Esophagus squamous epithelium (tissue), 5 donors: ENCODE results near the gene TBC1D32. TPM values are rescaled to one million over a fixed set of nuclear protein-coding genes. Genes with fewer than 3 reads are reported as not detected.
A peak's percentile ranks its signal among the peaks of the same experiment; 100 is the strongest.
"Not testable (repeated sequence)": the region's sequence is repeated elsewhere in the genome, so short reads cannot be mapped to it uniquely, and the experiment has no call there.

Experiments used
- DNase-seq: peaks from one replicate; lab custom pipeline; 2025; lab: John Stamatoyannopoulos, UW
- H3K27ac ChIP-seq, 4 donors: fragments of 200-600 bp; sonication (generic); one replicate each; pipeline ENCODE4 v1.5.1; 2016 to 2019; ENCODE audit warnings: mild to moderate bottlenecking in 1 of 4
- H3K27me3 ChIP-seq, 4 donors: fragments of 200-600 bp; sonication (generic); 1 replicate in 3 of 4; 2 replicates in 1 of 4; pipeline versions ENCODE4 v1.5.1 to v1.6.0; 2017 to 2021; ENCODE audit warnings: antibody characterized with exemption in 1 of 4
- H3K36me3 ChIP-seq, 3 donors: fragments of 200-600 bp; sonication (generic); one replicate each; pipeline ENCODE4 v1.5.1; 2016 to 2019
- H3K4me1 ChIP-seq, 3 donors: fragments of 200-600 bp; sonication (generic); one replicate each; pipeline ENCODE4 v1.5.1; 2017 to 2019
- H3K4me3 ChIP-seq, 4 donors: fragments of 200-600 bp; sonication (generic); 1 replicate in 3 of 4; 2 replicates in 1 of 4; pipeline ENCODE4 v1.5.1; 2016 to 2019; ENCODE audit warnings: mild to moderate bottlenecking in 2 of 4, moderate library complexity in 1 of 4
- H3K9me3 ChIP-seq, 3 donors: fragments of 200-600 bp; sonication (generic); one replicate each; pipeline ENCODE4 v1.5.1; 2016 to 2019
- POLR2A ChIP-seq, 4 donors: fragments of 450-650 bp; IDR thresholded peaks; one replicate each; pipeline ENCODE4 v1.6.1; 2017; ENCODE audit warnings: antibody characterized with exemption in 4 of 4, mild to moderate bottlenecking in 4 of 4, moderate library complexity in 3 of 4
- WGBS, 2 donors: methylation state at CpG; one replicate each; pipeline ENCODE4 v1.1.5; 2018; 5-methylcytosine and 5-hydroxymethylcytosine counted together
- intact Hi-C: fragments of 100-400 bp; cut with DNase I; formaldehyde crosslinking; loops from one replicate; pipeline ENCODE4 v1.15.0; 2022
- total RNA-seq, 4 donors: library from RNA; depleted of rRNA; stranded (reverse); fragments of >200 nt; gene quantifications; one replicate each; pipeline ENCODE4 v1.1.0, GENCODE V29; 2016
- TF ChIP-seq, protein P1 (sequence below), 6 experiments: fragments of 450-650 bp in 4 of 6; fragments of 200-600 bp in 2 of 6; sonication (generic) in 2 of 6; IDR thresholded peaks; one replicate each; pipeline ENCODE4 v1.5.1; 2016 to 2019; ENCODE audit warnings: antibody characterized with exemption in 6 of 6, mild to moderate bottlenecking in 4 of 6, moderate library complexity in 4 of 6
- donor health status: DM: yes; HTN: yes; CAD: no.

The TBC1D32 gene
- total RNA-seq, 4 donors from 2014 or later: 2.2 to 6.5 (median 3.8) TPM

DNA sequence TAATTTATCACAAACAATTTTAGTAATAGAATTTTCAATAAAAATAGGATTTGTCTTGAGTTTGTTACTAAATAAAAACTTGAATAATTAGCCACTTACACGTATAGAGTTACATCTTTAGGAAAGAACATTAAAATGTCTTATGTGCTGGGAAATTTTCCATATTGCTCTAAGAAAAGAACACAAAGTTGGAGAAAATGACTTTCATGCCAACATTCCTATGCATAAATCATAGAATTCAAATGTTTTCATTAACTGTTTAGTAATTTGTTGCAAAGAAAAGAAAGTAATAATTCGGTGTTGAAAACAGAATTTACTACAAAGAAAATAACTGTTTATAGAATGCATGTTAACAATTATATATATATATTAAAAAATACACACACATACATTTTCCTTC, 4.7 kb upstream of the TBC1D32 start:
- WGBS, 2 donors: 53 to 56% methylated on average over 2 of the region's 2 CpGs
- Histone ChIP-seq H3K27me3 (no peaks in the 10 kb centered on the region), H3K4me1 (peaks cover 0 to 11% (median 0%) of the 10 kb centered on the region in 3 donors), H3K9me3 (no peaks in the 10 kb centered on the region), H3K4me3 (no peak overlapping the region), H3K36me3 (no peaks in the 10 kb centered on the region), H3K27ac (no peak overlapping the region)
- DNase-seq: no peak
- no peak for TF ChIP-seq POLR2A (IDR thresholded peaks at IDR 0.05)
- TF ChIP-seq, protein P1, sequence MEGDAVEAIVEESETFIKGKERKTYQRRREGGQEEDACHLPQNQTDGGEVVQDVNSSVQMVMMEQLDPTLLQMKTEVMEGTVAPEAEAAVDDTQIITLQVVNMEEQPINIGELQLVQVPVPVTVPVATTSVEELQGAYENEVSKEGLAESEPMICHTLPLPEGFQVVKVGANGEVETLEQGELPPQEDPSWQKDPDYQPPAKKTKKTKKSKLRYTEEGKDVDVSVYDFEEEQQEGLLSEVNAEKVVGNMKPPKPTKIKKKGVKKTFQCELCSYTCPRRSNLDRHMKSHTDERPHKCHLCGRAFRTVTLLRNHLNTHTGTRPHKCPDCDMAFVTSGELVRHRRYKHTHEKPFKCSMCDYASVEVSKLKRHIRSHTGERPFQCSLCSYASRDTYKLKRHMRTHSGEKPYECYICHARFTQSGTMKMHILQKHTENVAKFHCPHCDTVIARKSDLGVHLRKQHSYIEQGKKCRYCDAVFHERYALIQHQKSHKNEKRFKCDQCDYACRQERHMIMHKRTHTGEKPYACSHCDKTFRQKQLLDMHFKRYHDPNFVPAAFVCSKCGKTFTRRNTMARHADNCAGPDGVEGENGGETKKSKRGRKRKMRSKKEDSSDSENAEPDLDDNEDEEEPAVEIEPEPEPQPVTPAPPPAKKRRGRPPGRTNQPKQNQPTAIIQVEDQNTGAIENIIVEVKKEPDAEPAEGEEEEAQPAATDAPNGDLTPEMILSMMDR (IDR thresholded peaks at IDR 0.05): no peak
- intact Hi-C loops: no loop called here

DNA sequence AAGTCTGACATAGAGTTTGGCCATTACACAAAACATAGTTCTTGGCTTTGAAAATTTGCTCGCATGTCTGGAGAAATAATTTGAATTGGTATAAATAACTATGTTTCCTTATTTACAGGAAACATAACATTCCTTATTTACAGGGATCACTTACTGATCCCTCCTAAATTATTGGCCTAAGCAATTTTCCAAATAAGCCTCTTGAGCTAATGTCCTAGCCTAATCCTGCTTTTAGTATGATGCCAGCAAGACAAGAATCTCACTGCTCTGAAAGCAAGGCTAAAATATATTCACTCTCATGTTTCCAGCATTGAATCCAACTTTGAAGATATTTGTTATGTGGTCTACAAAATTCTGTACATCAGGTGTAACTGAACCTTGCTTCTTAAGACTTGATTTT, 4.1 kb upstream of the TBC1D32 start:
- Histone ChIP-seq H3K36me3 (no peaks in the 10 kb centered on the region), H3K27me3 (no peaks in the 10 kb centered on the region), H3K4me3 (no peak overlapping the region), H3K27ac (no peak overlapping the region), H3K4me1 (peaks cover 0 to 17% (median 0%) of the 10 kb centered on the region in 3 donors), H3K9me3 (no peaks in the 10 kb centered on the region)
- 70 to 78% methylated on average over 1 of the region's 1 CpG for WGBS, 2 donors
- intact Hi-C loops: no loop called here
- TF ChIP-seq, protein P1 (IDR thresholded peaks at IDR 0.05): no peak
- TF ChIP-seq POLR2A (IDR thresholded peaks at IDR 0.05): no peak
- no peak for DNase-seq

DNA sequence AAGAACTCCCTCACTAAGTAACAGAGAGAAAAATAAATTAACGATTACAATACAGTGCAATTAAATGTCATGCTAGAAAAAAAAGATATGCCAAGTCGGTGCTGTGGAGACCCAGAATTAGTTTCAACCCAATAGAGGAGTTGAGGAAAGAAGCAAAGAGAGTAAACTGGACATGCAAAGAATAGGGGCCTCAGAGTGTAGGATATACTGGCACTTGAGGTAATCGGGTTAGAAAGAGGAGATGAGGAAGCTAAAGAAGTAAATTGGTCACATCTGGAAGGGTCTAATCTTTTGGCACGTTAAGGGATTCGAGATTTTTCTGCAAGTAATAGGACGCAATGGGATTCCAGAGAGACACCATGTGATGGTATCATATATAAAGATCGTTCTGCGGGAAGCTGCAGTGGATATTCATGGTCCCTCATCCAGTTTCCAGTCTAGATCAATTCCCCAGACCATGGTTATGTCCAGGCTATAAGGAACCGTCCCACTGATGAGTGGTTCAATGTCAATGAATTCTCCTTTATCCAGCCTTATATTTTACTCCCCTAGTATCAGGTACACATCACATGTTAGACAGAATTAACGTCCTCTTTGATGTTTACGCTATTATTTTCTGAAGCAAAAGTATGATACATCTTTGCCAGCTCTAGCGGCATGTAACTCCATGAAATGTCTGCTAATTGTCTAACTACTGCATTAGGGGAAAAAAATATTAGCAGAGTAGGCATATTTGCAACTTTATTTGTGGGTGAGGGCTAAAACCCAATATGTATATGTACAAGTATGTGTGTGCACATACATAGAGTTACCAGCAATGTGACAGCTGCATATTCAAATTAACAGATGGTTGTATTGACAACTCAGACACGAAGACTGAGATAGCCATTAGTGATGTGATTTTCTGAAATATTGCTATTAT, 1.1 kb upstream of the TBC1D32 start:
- intact Hi-C loops: no loop called here
- no peaks in the 10 kb centered on the region for H3K36me3 ChIP-seq
- DNase-seq: no peak
- H3K27ac ChIP-seq: peak overlapping the region; percentile 96 to 99 (median 96)
- 64 to 65% methylated on average over 13 of the region's 13 CpGs for WGBS, 2 donors
- H3K4me3 ChIP-seq: peak overlapping the region; percentile 63 to 87 (median 80)
- H3K4me1 ChIP-seq: peaks cover 0 to 18% (median 0%) of the 10 kb centered on the region in 3 donors
- H3K27me3 ChIP-seq: no peaks in the 10 kb centered on the region
- TF ChIP-seq POLR2A (IDR thresholded peaks at IDR 0.05): no peak
- TF ChIP-seq, protein P1 (IDR thresholded peaks at IDR 0.05): no peak
- H3K9me3 ChIP-seq: no peaks in the 10 kb centered on the region

DNA sequence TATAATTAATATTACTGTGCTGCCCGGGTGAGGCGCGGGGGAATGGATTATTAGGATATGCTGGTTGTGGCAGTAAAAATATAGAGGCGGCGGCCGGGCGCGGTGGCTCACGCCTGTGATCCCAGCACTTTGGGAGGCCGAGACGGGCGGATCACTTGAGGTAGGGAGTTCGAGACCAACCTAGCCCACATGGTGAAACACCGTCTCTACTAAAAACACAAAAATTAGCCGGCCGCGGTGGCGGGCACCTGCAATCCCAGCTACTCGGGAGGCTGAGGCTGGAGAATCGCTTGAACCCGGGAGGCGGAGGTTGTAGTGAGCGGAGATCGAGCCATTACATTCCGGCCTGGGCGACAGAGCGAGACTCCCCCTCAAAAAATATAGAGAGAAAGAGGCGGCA, 586 bp downstream of the TBC1D32 start:
- Histone ChIP-seq H3K4me1 (peaks cover 0 to 18% (median 0%) of the 10 kb centered on the region in 3 donors), H3K27ac (peak overlapping the region in 3 of 4 donors; percentile 96 to 99 (median 96)), H3K4me3 (peak overlapping the region; percentile 63 to 87 (median 80))
- H3K27me3 ChIP-seq, DNase-seq, H3K9me3 ChIP-seq, H3K36me3 ChIP-seq, intact Hi-C loops: not testable (repeated sequence)
- 91% methylated on average over 17 to 28 of the region's 28 CpGs for WGBS, 2 donors

DNA sequence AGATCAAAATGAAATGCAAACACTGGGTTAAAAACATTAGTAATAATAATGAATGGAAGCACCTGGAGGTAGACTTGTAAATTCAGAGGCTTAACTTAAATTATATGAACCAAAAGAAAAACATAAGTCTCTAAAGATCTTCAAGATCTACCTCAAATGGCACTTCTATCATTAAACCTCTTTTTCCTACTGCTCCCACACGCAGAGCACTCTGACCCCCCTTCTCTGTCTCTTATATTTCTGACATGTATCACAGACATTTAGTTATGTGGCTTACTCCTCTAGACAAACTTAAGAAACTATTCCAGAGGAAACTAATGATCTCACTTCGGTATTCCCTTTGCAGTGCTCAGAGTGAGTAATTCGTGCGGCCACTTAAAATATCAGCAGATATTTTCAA, 1.1 kb downstream of the TBC1D32 start:
- Histone ChIP-seq H3K27ac (no peak overlapping the region), H3K27me3 (no peaks in the 10 kb centered on the region), H3K9me3 (no peaks in the 10 kb centered on the region), H3K4me3 (no peak overlapping the region), H3K4me1 (peaks cover 0 to 18% (median 0%) of the 10 kb centered on the region in 3 donors), H3K36me3 (no peaks in the 10 kb centered on the region)
- TF ChIP-seq, protein P1 (IDR thresholded peaks at IDR 0.05): no peak
- intact Hi-C loops: no loop called here
- DNase-seq: no peak
- 96 to 98% methylated on average over 4 of the region's 4 CpGs for WGBS, 2 donors
